GM12801 (cell line): Measurements from ENCODE around the gene GARIN3.

Source experiments
- TF ChIP-seq, protein P1 (sequence below): IDR thresholded peaks from one replicate; pipeline ENCODE4 v1.5.1; 2011; ENCODE audit warnings: control low read depth; ENCODE audit not compliant: insufficient read length; ENCODE audit errors: extremely low read depth

The GARIN3 gene

DNA sequence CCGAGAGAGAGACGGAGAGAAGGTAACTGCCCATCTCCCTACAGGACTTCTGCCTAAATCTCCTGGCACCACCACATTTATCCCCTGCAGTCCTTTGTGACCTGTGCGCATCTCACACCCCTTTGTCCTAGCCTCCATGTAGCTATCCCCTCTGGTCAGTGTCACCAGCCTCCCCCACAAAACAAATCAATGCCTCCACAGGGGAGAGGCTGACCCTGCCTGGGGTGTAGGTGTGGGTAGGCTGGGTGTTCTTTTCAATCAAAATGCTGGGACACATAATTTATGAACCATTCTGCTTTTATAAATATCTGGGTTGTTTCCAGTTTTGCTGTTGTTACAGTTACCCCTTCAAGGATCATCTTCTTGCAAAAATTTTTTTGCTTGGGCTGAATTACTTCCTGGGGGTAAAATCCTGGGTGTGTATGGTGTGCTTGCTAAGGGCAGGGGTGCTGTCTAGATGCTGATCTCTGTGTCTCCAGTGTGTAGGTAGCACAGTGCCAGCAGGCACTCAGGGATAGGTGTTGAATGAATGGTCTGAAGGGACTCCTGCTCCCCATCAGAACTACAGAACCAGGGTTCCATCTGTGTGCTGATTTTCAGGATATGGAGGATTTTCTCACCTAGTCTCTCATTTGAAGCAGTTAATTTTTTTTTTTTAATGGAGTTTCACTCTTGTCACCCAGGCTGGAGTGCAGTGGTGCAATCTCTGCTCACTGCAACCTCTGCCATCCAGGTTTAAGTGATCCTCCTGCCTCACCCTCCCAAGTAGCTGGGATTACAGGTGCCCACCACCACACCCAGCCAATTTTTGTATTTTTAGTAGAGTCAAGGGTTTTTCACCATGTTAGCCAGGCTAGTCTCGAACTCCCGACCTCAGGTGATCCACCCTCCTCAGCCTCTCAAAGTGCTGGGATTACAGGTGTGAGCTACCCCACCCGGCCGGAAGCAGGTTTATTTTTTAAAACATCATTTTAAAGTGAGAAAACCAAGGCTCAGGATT is at the start of gene GARIN3:
Gene GARIN3, minus strand, starts transcription at position 51 of the 1,000 bp plus-strand sequence. CDS start 96 bp downstream, outside the sequence.
- TF ChIP-seq, protein P1, sequence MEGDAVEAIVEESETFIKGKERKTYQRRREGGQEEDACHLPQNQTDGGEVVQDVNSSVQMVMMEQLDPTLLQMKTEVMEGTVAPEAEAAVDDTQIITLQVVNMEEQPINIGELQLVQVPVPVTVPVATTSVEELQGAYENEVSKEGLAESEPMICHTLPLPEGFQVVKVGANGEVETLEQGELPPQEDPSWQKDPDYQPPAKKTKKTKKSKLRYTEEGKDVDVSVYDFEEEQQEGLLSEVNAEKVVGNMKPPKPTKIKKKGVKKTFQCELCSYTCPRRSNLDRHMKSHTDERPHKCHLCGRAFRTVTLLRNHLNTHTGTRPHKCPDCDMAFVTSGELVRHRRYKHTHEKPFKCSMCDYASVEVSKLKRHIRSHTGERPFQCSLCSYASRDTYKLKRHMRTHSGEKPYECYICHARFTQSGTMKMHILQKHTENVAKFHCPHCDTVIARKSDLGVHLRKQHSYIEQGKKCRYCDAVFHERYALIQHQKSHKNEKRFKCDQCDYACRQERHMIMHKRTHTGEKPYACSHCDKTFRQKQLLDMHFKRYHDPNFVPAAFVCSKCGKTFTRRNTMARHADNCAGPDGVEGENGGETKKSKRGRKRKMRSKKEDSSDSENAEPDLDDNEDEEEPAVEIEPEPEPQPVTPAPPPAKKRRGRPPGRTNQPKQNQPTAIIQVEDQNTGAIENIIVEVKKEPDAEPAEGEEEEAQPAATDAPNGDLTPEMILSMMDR, result no peak

DNA sequence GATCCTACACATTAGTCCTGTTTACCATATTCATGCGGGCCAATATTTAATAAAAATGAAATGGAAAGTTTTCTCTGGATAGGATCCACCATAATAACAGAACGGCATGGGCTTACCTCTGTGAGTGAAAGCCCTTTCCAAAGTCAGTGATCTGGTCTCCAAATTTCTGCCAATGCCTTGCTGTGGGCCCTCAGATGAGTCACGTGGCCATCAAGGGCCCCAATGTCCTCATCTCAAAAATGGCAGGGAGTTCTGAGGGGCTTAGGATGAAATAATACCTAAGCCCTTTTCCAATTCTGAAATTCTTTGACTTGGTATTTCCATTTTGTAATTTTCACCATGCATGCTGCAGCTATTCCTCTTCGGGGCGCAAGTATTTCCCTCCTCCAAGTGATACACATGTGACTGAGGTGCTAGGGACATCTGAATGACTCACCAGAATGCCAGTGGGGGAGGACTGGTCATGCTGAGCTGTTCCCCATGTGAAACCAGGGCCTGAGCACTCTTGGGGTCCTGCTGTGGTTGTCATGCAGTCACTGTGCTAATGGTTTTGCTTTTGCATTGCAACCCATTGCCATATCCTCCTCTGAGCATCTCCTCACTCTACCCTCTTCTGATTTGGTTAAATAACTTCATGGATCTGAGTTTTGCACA is 49.6 kb upstream of the GARIN3 start:
- TF ChIP-seq, protein P1, result no peak

DNA sequence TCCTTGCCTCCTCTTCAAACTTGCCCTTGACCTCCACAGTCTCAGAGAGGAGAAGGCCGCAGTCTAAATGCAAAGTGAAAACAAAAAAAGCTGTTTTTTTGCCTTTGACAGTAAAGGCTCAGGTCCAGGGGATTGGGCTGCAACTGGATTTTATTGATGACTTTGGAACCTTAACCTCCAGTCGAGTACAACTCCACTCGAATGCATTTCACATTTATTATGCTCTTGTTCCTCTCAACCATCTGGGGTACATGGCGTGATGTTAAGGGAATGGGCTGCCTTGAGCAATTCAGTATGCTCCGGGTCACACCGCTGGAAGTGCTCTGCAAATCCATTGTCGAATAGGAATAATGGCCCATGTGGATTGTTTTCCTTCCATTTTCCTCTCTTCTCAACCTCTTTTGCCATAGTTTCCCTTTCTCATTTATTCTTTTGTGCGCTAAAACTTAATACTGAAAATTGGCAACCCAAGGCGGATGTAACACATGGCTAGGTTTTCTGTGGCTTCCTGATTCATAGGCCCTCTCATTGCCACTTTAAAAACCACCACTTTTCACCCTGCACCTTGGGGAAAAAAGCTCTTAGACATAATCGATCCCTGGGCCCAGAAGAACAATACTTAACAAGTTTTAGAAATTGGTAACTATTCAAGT is 48.9 kb upstream of the GARIN3 start:
- TF ChIP-seq, protein P1, result no peak

DNA sequence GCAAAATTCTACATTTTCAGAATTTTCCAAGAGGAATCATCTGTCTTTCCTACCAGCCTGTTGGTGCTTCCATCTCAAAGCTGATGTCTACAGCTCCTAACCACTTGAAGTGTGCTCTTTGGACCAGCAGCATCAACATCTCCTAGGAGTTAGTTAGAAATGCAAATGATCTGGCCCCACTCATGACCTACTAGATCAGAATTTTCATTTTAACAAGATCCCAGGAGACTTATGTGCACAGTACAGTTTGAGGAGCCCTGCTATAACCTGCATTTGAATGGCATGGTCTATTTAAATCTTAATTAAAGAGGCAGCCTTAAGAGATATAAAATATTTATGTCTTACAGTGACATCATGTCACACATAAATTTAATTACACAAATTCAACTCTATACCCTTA is 48.4 kb upstream of the GARIN3 start:
- TF ChIP-seq, protein P1, result no peak

DNA sequence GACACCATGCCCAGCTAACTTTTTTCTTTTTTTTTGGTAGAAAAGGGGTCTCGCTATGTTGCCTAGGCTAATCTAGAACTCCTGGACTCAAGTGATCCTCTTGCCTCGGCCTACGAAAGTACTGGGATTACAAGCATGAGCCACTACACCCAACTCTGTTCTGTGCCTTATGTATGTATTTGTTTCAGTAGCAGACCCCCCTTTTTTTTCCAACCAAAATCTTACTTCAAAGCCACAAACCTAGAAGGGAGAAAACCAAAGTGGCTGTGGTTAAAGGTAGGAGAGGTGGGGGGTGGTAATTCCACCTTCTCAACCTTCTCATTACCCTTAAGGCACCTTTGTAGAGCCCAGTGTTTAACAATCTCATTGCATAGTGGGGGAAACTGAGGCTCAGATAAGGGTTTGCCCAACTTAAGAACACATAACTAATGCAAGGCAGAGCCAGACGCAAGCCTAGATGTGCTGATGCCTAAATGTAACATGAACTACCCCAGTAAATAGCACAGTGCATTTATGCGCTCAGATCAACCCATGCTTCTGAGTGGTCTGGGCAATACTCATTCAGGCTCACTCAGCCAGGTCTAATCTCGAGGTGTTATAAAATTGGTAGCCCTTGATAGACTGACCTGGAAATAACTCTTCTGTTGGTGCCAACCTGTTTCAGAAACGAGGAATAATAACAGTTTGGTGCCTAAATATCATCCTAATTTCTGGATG is 47.6 kb upstream of the GARIN3 start:
- TF ChIP-seq, protein P1, result no peak

DNA sequence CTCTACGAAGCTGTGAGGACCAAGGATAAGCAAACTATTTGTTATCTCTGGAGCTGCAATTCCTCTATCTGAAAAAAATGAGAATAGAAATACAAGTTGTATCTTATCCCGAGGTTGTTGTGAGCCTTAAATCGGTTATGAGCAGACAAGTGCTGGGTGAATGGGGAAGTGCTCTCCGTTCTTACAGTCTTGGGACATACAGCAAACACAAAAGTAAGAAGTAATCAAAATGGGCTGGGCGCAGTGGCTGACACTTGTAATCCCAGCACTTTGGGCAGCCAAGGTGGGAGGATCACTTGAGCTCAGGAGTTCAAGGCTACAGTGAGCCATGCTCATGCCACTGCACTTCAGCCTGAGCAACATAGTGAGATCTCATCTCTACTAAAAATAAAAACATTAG is 46.2 kb upstream of the GARIN3 start:
- TF ChIP-seq, protein P1, result no peak
